HEK293 (cell line): ENCODE results near the gene CCL16.

Source experiments
- CTCF ChIA-PET: fragments of 350-600 bp; formaldehyde crosslinking; extraction: SDS; loops from one replicate; lab custom pipeline; 2021; ENCODE audit warnings: antibody characterized with exemption; lab: Yijun Ruan, JAX
- POLR2A ChIA-PET: fragments of 300-600 bp; formaldehyde crosslinking; extraction: SDS; loops from one replicate; lab custom pipeline; 2020; ENCODE audit warnings: antibody characterized with exemption, inconsistent platforms; lab: Yijun Ruan, JAX
- H3K27ac ChIP-seq: fragments of 200-500 bp; sonication (Bioruptor generic); 2 replicates; pipeline ENCODE4 v1.5.1; 2014; ENCODE audit warnings: low read depth, low read length, control low read depth, inconsistent platforms; ENCODE audit errors: extremely low read depth
- H3K36me3 ChIP-seq, 2 experiments: fragments of 200-500 bp in 1 of 2; sonication (Bioruptor generic) in 1 of 2; 1 replicate in 1 of 2; 2 replicates in 1 of 2; pipeline ENCODE4 v1.5.1; 2014 to 2017; ENCODE audit warnings: inconsistent platforms in 2 of 2, low read length in 2 of 2; ENCODE audit not compliant: control insufficient read depth in 2 of 2, insufficient read depth in 1 of 2
- H3K4me1 ChIP-seq: fragments of 200-500 bp; sonication (Bioruptor generic); 2 replicates; pipeline ENCODE4 v1.5.1; 2014; ENCODE audit warnings: mild to moderate bottlenecking, low read length, inconsistent platforms; ENCODE audit not compliant: control insufficient read depth, insufficient read depth
- H3K4me3 ChIP-seq: 2 replicates; pipeline ENCODE4 v1.5.1; 2011; ENCODE audit warnings: low read depth, mild to moderate bottlenecking, control low read depth, low read length, moderate library complexity
- H3K9me3 ChIP-seq: fragments of 200-500 bp; sonication (Bioruptor generic); 2 replicates; pipeline ENCODE4 v1.5.1; 2014; ENCODE audit warnings: low read depth, low read length, inconsistent platforms; ENCODE audit not compliant: control insufficient read depth, insufficient read depth
- GLI4 ChIP-seq: fragments of 450-650 bp; formaldehyde crosslinking; IDR thresholded peaks from 2 replicates; pipeline ENCODE4 v1.5.1; 2016; ENCODE audit warnings: missing biosample characterization, missing genetic modification characterization
- HIC1 ChIP-seq: fragments of 450-650 bp; formaldehyde crosslinking; IDR thresholded peaks from 2 replicates; pipeline ENCODE4 v1.5.1; 2016; ENCODE audit warnings: missing biosample characterization, missing genetic modification characterization
- MYNN ChIP-seq: fragments of 450-650 bp; formaldehyde crosslinking; IDR thresholded peaks from 2 replicates; pipeline ENCODE4 v1.5.1; 2016; ENCODE audit warnings: missing biosample characterization, missing genetic modification characterization, borderline replicate concordance
- REPIN1 ChIP-seq: fragments of 450-650 bp; formaldehyde crosslinking; IDR thresholded peaks from 2 replicates; pipeline ENCODE4 v1.5.1; 2017; ENCODE audit warnings: missing biosample characterization, missing genetic modification characterization, low read depth
- SCRT2 ChIP-seq: fragments of 450-650 bp; formaldehyde crosslinking; IDR thresholded peaks from 2 replicates; pipeline ENCODE4 v1.5.1; 2016; ENCODE audit warnings: missing biosample characterization, missing genetic modification characterization
- ZBTB10 ChIP-seq: fragments of 450-650 bp; formaldehyde crosslinking; IDR thresholded peaks from 2 replicates; pipeline ENCODE4 v1.5.1; 2016; ENCODE audit warnings: missing biosample characterization, missing genetic modification characterization
- ZBTB20 ChIP-seq: fragments of 450-650 bp; formaldehyde crosslinking; IDR thresholded peaks from 2 replicates; pipeline ENCODE4 v1.5.1; 2016; ENCODE audit warnings: missing biosample characterization, missing genetic modification characterization
- ZBTB8A ChIP-seq: fragments of 450-650 bp; formaldehyde crosslinking; IDR thresholded peaks from 2 replicates; pipeline ENCODE4 v1.5.1; 2016; ENCODE audit warnings: missing biosample characterization, missing genetic modification characterization
- ZFP69B ChIP-seq: fragments of 450-650 bp; formaldehyde crosslinking; IDR thresholded peaks from 2 replicates; pipeline ENCODE4 v1.5.1; 2016; ENCODE audit warnings: missing biosample characterization, missing genetic modification characterization
- ZNF26 ChIP-seq: fragments of 450-650 bp; formaldehyde crosslinking; IDR thresholded peaks from 2 replicates; pipeline ENCODE4 v1.5.1; 2016; ENCODE audit warnings: missing biosample characterization, missing genetic modification characterization
- ZNF426 ChIP-seq: fragments of 450-650 bp; formaldehyde crosslinking; IDR thresholded peaks from 2 replicates; pipeline ENCODE4 v1.5.1; 2017; ENCODE audit warnings: missing biosample characterization, missing genetic modification characterization, mild to moderate bottlenecking, inconsistent platforms, moderate library complexity
- ZNF621 ChIP-seq: fragments of 450-650 bp; formaldehyde crosslinking; IDR thresholded peaks from 2 replicates; pipeline ENCODE4 v1.5.1; 2017; ENCODE audit warnings: missing biosample characterization, missing genetic modification characterization
- ZSCAN5A ChIP-seq: fragments of 450-650 bp; formaldehyde crosslinking; IDR thresholded peaks from 2 replicates; pipeline ENCODE4 v1.5.1; 2016; ENCODE audit warnings: missing biosample characterization, missing genetic modification characterization
- TF ChIP-seq, protein P1 (sequence below): fragments of 450-650 bp; formaldehyde crosslinking; IDR thresholded peaks from 2 replicates; pipeline ENCODE4 v1.5.1; 2017; ENCODE audit warnings: missing biosample characterization, missing genetic modification characterization
- TF ChIP-seq, protein P2 (sequence below): fragments of 450-650 bp; formaldehyde crosslinking; IDR thresholded peaks from 2 replicates; pipeline ENCODE4 v1.5.1; 2016; ENCODE audit warnings: missing biosample characterization, missing genetic modification characterization
- TF ChIP-seq, protein P3 (sequence below): fragments of 450-650 bp; formaldehyde crosslinking; IDR thresholded peaks from 2 replicates; pipeline ENCODE4 v1.5.1; 2016; ENCODE audit warnings: missing biosample characterization, missing genetic modification characterization

Gene CCL16

GRCh38 chr17:35927714-35928113 lies 53.6 kb downstream of the CCL16 start:
- ChIA-PET POLR2A (no interaction called here), CTCF (no interaction called here)
- peaks cover 26 to 31% of the 10 kb centered on the region in 2 experiments for H3K36me3 ChIP-seq
- H3K9me3 ChIP-seq: no peaks in the 10 kb centered on the region
- H3K4me3 ChIP-seq: no peak overlapping the region
- H3K4me1 ChIP-seq: peaks cover 7% of the 10 kb centered on the region
- TF ChIP-seq GLI4 (tag by site-specific recombination) (no peak), REPIN1 (tag by site-specific recombination) (no peak), SCRT2 (tag by site-specific recombination) (no peak), ZBTB8A (no peak), HIC1 (no peak), ZSCAN5A (no peak), ZNF621 (no peak), MYNN (tag by site-specific recombination) (no peak), ZBTB10 (no peak), ZFP69B (no peak), ZBTB20 (no peak), ZNF26 (tag by site-specific recombination) (no peak), ZNF426 (tag by site-specific recombination) (no peak)
- TF ChIP-seq, protein P1, sequence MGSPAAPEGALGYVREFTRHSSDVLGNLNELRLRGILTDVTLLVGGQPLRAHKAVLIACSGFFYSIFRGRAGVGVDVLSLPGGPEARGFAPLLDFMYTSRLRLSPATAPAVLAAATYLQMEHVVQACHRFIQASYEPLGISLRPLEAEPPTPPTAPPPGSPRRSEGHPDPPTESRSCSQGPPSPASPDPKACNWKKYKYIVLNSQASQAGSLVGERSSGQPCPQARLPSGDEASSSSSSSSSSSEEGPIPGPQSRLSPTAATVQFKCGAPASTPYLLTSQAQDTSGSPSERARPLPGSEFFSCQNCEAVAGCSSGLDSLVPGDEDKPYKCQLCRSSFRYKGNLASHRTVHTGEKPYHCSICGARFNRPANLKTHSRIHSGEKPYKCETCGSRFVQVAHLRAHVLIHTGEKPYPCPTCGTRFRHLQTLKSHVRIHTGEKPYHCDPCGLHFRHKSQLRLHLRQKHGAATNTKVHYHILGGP (tag by site-specific recombination): no peak
- TF ChIP-seq, protein P2, sequence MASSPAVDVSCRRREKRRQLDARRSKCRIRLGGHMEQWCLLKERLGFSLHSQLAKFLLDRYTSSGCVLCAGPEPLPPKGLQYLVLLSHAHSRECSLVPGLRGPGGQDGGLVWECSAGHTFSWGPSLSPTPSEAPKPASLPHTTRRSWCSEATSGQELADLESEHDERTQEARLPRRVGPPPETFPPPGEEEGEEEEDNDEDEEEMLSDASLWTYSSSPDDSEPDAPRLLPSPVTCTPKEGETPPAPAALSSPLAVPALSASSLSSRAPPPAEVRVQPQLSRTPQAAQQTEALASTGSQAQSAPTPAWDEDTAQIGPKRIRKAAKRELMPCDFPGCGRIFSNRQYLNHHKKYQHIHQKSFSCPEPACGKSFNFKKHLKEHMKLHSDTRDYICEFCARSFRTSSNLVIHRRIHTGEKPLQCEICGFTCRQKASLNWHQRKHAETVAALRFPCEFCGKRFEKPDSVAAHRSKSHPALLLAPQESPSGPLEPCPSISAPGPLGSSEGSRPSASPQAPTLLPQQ (tag by site-specific recombination): no peak
- TF ChIP-seq, protein P3, sequence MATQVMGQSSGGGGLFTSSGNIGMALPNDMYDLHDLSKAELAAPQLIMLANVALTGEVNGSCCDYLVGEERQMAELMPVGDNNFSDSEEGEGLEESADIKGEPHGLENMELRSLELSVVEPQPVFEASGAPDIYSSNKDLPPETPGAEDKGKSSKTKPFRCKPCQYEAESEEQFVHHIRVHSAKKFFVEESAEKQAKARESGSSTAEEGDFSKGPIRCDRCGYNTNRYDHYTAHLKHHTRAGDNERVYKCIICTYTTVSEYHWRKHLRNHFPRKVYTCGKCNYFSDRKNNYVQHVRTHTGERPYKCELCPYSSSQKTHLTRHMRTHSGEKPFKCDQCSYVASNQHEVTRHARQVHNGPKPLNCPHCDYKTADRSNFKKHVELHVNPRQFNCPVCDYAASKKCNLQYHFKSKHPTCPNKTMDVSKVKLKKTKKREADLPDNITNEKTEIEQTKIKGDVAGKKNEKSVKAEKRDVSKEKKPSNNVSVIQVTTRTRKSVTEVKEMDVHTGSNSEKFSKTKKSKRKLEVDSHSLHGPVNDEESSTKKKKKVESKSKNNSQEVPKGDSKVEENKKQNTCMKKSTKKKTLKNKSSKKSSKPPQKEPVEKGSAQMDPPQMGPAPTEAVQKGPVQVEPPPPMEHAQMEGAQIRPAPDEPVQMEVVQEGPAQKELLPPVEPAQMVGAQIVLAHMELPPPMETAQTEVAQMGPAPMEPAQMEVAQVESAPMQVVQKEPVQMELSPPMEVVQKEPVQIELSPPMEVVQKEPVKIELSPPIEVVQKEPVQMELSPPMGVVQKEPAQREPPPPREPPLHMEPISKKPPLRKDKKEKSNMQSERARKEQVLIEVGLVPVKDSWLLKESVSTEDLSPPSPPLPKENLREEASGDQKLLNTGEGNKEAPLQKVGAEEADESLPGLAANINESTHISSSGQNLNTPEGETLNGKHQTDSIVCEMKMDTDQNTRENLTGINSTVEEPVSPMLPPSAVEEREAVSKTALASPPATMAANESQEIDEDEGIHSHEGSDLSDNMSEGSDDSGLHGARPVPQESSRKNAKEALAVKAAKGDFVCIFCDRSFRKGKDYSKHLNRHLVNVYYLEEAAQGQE (tag by site-specific recombination): no peak
- no peak overlapping the region for H3K27ac ChIP-seq
